GM12801 (cell line): ENCODE measurements around the gene PLCXD3.

Experiments used
- TF ChIP-seq, protein P1 (sequence below): IDR thresholded peaks from one replicate; pipeline ENCODE4 v1.5.1; 2011; ENCODE audit warnings: control low read depth; ENCODE audit not compliant: insufficient read length; ENCODE audit errors: extremely low read depth

The PLCXD3 gene

GRCh38 chr5:41511241-41511640 lies 840 bp upstream of the PLCXD3 start:
- TF ChIP-seq, protein P1, sequence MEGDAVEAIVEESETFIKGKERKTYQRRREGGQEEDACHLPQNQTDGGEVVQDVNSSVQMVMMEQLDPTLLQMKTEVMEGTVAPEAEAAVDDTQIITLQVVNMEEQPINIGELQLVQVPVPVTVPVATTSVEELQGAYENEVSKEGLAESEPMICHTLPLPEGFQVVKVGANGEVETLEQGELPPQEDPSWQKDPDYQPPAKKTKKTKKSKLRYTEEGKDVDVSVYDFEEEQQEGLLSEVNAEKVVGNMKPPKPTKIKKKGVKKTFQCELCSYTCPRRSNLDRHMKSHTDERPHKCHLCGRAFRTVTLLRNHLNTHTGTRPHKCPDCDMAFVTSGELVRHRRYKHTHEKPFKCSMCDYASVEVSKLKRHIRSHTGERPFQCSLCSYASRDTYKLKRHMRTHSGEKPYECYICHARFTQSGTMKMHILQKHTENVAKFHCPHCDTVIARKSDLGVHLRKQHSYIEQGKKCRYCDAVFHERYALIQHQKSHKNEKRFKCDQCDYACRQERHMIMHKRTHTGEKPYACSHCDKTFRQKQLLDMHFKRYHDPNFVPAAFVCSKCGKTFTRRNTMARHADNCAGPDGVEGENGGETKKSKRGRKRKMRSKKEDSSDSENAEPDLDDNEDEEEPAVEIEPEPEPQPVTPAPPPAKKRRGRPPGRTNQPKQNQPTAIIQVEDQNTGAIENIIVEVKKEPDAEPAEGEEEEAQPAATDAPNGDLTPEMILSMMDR = no peak

GRCh38 chr5:41509399-41510175 lies 814 bp downstream of the PLCXD3 start:
- TF ChIP-seq, protein P1 = no peak

DNA sequence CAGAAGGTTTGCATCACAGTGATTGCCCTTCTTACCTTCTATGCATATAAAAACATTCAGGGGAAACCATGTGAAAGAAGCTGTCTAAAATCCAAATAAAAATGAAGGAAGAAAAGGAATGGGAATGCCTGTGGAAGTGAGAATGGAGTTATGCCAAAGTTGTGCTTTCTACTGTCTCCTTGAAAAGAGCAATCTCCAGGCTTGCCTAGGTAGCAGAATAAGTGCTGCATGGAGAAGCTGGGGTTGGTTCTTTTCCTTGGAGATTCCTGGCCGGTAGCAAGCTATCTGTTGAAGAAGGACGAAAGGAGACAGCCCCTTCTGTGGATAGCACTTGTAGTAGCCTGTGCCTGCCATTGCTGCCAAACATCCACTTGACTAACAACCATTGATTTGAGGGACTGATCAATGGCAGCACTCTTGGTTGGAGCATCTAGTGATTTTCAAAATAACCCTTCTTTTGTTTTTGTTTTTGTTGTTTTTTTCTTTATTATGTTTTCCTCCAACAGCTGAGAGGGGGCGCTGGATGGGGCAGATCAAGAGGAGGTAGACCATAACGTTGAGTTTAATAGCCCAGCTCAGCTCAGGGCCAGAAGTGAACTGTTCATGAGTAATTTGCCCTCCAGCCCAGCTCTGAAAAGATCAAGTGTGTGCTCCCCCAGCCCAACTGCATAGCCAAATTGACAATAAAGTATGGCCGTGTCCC lies 1.6 kb downstream of the PLCXD3 start:
- TF ChIP-seq, protein P1 = no peak

DNA sequence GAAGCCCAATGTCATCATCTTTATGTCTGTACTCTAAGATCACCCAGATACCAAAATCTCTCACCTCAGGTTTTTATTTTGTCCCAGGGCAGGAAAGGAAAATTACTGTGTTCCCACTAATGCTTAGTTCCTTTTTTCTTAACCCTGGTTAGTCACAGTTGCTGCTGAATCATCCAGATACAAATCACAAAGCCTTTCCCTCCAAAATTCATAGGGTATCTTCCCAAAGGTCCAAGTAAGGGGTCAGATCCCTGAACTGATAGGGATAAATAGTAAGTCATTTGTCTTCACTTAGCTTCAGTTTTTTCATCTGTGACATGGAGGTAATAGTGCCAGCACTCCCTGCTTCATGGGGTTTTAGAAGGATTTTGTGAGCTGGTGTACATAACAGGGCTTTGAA lies 2.2 kb downstream of the PLCXD3 start:
- TF ChIP-seq, protein P1 = no peak

DNA sequence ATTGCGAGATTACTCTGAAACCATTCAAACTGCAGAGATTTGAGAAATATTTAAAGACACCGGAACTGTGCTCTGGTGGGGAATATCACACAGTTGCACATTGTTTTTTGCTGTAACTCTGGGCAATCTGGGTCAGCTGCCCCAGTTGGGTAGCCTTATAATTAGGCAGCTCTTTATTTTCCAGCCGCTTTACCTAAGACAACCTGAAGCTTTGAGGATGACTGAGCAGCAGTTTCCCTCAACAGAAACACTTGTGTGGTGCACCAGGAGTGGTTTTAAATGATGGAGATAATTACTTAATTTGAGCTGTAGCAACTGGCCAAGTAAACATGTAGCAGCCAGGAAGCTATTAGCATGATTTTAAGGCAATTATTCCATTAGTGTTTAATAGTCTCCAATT lies 2.9 kb downstream of the PLCXD3 start:
- TF ChIP-seq, protein P1 = no peak

DNA sequence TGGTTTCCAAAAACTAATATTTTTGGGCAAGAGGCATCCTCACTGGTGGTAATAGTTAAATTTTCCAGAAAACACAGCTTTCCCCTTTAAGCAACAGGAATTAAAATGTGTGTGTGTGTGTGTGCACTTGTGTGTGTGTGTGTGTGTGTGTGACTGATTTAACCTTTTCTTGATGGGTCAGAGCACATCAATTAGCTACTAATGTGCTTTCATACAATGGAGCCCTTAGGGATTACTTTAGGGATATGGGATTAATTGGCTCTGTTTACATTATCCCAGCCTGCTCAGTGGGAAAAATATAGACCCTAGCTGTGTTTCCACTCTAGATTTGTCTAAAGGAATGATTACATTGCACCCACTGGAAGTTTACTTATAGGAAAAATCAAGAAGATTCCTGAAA lies 6.5 kb downstream of the PLCXD3 start:
- TF ChIP-seq, protein P1 = no peak

DNA sequence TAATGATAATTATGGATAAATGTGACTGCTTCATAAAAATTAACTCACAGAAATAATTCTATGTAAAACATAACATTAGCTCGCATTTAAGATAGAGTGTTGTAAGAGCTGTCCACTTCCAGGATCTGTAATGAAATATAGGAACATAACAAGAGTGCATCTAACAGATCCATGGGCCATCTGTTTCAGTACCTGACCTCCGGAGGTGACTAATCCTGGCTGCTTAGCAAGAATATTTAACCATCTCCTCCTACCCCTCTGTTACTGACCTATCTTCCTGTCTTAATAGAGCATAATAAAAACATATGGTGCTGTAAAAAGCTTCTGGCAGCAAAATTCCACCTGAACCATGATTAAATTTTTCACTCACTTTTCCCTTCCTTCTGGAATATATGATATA lies 7.1 kb downstream of the PLCXD3 start:
- TF ChIP-seq, protein P1 = no peak
